ENCODE measurements around the gene ACOXL.

Gene ACOXL

GRCh38 chr2:110752871-110753270, 20.5 kb downstream of the ACOXL start:
- CTCF ChIA-PET = no interaction called here

GRCh38 chr2:110755491-110756078, 23.2 kb downstream of the ACOXL start:
- POLR2A ChIA-PET (ENCODE audit: low non-redundant PET) = no interaction called here

More at GRCh38 chr2:110752871-110753270, 20.5 kb downstream of the ACOXL start:
- no peak for DNase-seq (ENCODE audit: low spot score)
- TF ChIP-seq CTCF (conservative IDR thresholded peaks at IDR 0.05; ENCODE audit: low read depth) = no peak
- POLR2A ChIA-PET (ENCODE audit: low non-redundant PET) = no interaction called here
- no peak overlapping the region for H3K27ac ChIP-seq

GRCh38 chr2:110759411-110759810, 27.0 kb downstream of the ACOXL start:
- H3K27ac ChIP-seq = no peak overlapping the region
- DNase-seq (ENCODE audit: low spot score) = no peak
- TF ChIP-seq CTCF (conservative IDR thresholded peaks at IDR 0.05; ENCODE audit: low read depth) = no peak
- CTCF ChIA-PET = no interaction called here
- POLR2A ChIA-PET (ENCODE audit: low non-redundant PET) = no interaction called here

More at GRCh38 chr2:110755491-110756078, 23.2 kb downstream of the ACOXL start:
- peak; percentile 71 for TF ChIP-seq CTCF (conservative IDR thresholded peaks at IDR 0.05; ENCODE audit: low read depth)
- H3K27ac ChIP-seq = no peak overlapping the region
- peak; percentile 36 for DNase-seq (ENCODE audit: low spot score)
- CTCF ChIA-PET = interaction anchor here (0.6 to 1.5 kb wide), 13 partner anchors 9 to 154 kb away, joined by 3 to 7 read pairs (median 4); no protein-coding TSS in a partner anchor

- TF ChIP-seq CTCF (conservative IDR thresholded peaks at IDR 0.05; ENCODE audit: low read depth) = no peak
- DNase-seq (ENCODE audit: low spot score) = no peak
- no peak overlapping the region for H3K27ac ChIP-seq
- ChIA-PET POLR2A (ENCODE audit: low non-redundant PET) (no interaction called here), CTCF (no interaction called here)
Measured at GRCh38 chr2:110764931-110765330, 32.6 kb downstream of the ACOXL start.

GRCh38 chr2:110766291-110766690, 33.9 kb downstream of the ACOXL start:
- TF ChIP-seq CTCF (conservative IDR thresholded peaks at IDR 0.05; ENCODE audit: low read depth) = no peak
- ChIA-PET CTCF (no interaction called here), POLR2A (ENCODE audit: low non-redundant PET) (no interaction called here)
- no peak overlapping the region for H3K27ac ChIP-seq
- DNase-seq (ENCODE audit: low spot score) = no peak

- H3K27ac ChIP-seq = no peak overlapping the region
- POLR2A ChIA-PET (ENCODE audit: low non-redundant PET) = no interaction called here
- CTCF ChIA-PET = interaction anchor here (0.6 kb wide), 1 partner anchor 13 kb away, joined by 5 read pairs; no protein-coding TSS in a partner anchor
- no peak for TF ChIP-seq CTCF (conservative IDR thresholded peaks at IDR 0.05; ENCODE audit: low read depth)
- no peak for DNase-seq (ENCODE audit: low spot score)
Measured at GRCh38 chr2:110768591-110768990, 36.2 kb downstream of the ACOXL start.

Data from RWPE1 (cell line).